HepG2 (cell line): ENCODE measurements around the gene HCK. TPM values are rescaled to one million over a fixed set of nuclear protein-coding genes. Genes with fewer than 3 reads are reported as not detected.

ENCODE experiments used
- BCL3 ChIP-seq: sonication (generic); formaldehyde crosslinking; IDR thresholded peaks from 2 replicates; pipeline ENCODE4 v1.5.1; 2020; ENCODE audit warnings: mild to moderate bottlenecking, missing genetic modification reagents, moderate library complexity
- FOXC1 ChIP-seq: sonication (generic); formaldehyde crosslinking; IDR thresholded peaks from 2 replicates; pipeline ENCODE4 v1.8.0; 2022; ENCODE audit warnings: mild to moderate bottlenecking, missing genetic modification reagents, borderline replicate concordance
- HHEX ChIP-seq: IDR thresholded peaks from 2 replicates; pipeline ENCODE4 v1.6.1; 2016; ENCODE audit warnings: control low read depth
- MXD4 ChIP-seq: IDR thresholded peaks from 2 replicates; pipeline ENCODE4 v1.6.1; 2016; ENCODE audit warnings: mild to moderate bottlenecking, missing biosample characterization, missing genetic modification reagents
- NFIB ChIP-seq: sonication (generic); formaldehyde crosslinking; IDR thresholded peaks from 2 replicates; pipeline ENCODE4 v1.9.0; 2021; ENCODE audit warnings: missing genetic modification reagents, mild to moderate bottlenecking, borderline replicate concordance
- NFYB ChIP-seq: sonication (generic); formaldehyde crosslinking; IDR thresholded peaks from 2 replicates; pipeline ENCODE4 v1.4.0; 2020; ENCODE audit warnings: missing genetic modification reagents
- SSRP1 ChIP-seq: IDR thresholded peaks from 2 replicates; pipeline ENCODE4 v1.6.1; 2016; ENCODE audit warnings: control low read depth
- THAP11 ChIP-seq: IDR thresholded peaks from 2 replicates; pipeline ENCODE4 v1.6.1; 2016; ENCODE audit warnings: missing biosample characterization, missing genetic modification reagents
- ZNF431 ChIP-seq: sonication (generic); formaldehyde crosslinking; IDR thresholded peaks from 2 replicates; pipeline ENCODE4 v1.9.0; 2022; ENCODE audit warnings: missing genetic modification reagents, low read depth, mild to moderate bottlenecking, borderline replicate concordance
- ZNF530 ChIP-seq: sonication (generic); formaldehyde crosslinking; IDR thresholded peaks from 2 replicates; pipeline ENCODE4 v1.5.0; 2020; ENCODE audit warnings: low read depth, mild to moderate bottlenecking, missing genetic modification reagents
- ZNF546 ChIP-seq: sonication (generic); formaldehyde crosslinking; conservative IDR thresholded peaks from 2 replicates; pipeline ENCODE4 v1.8.1; 2023; ENCODE audit warnings: mild to moderate bottlenecking, missing genetic modification reagents
- ZNF652 ChIP-seq: IDR thresholded peaks from 2 replicates; pipeline ENCODE4 v1.6.1; 2016; ENCODE audit warnings: low read depth, borderline replicate concordance
- ZNF841 ChIP-seq: sonication (generic); formaldehyde crosslinking; IDR thresholded peaks from 2 replicates; pipeline ENCODE4 v1.8.1; 2023; ENCODE audit warnings: missing genetic modification reagents, borderline replicate concordance
- ZSCAN25 ChIP-seq: sonication (generic); formaldehyde crosslinking; IDR thresholded peaks from 2 replicates; pipeline ENCODE4 v1.8.0; 2022; ENCODE audit warnings: mild to moderate bottlenecking, missing genetic modification reagents
- ZZZ3 ChIP-seq: sonication (generic); formaldehyde crosslinking; IDR thresholded peaks from 2 replicates; pipeline ENCODE4 v1.4.0; 2020; ENCODE audit warnings: missing genetic modification reagents, mild to moderate bottlenecking, borderline replicate concordance
- polyA plus RNA-seq, 8 experiments: library from polyadenylated mRNA; depleted of rRNA in 3 of 8; stranded (reverse) in 7 of 8; unstranded in 1 of 8; fragments of >200 nt; fragmentation: Illumina TruSeq in 4 of 8; extraction: Trizol in 4 of 8; gene quantifications; 2 replicates each; pipeline versions ENCODE4 v1.2.1 to v1.2.3, GENCODE V29; 2011 to 2016; ENCODE audit warnings: low read depth in 4 of 8, missing spikeins in 1 of 8, mixed read lengths in 1 of 8; ENCODE audit not compliant: insufficient read depth in 1 of 8
- total RNA-seq, 5 experiments: library from RNA; depleted of rRNA; stranded (reverse); fragments of >200 nt; fragmentation: Illumina TruSeq; extraction: Trizol; gene quantifications; 2 replicates each; pipeline ENCODE4 v1.2.3, GENCODE V29; 2016; ENCODE audit warnings: low read depth in 1 of 5
- TF ChIP-seq, protein P1 (sequence below): sonication (generic); formaldehyde crosslinking; IDR thresholded peaks from 2 replicates; pipeline ENCODE4 v1.9.0; 2021; ENCODE audit warnings: missing genetic modification reagents, borderline replicate concordance
- TF ChIP-seq, protein P2 (sequence below), 2 experiments: sonication (generic) in 1 of 2; formaldehyde crosslinking in 1 of 2; IDR thresholded peaks; 2 replicates each; pipeline versions ENCODE4 v1.6.1 to v1.9.0; 2014 to 2022; ENCODE audit warnings: antibody characterized with exemption in 1 of 2, borderline replicate concordance in 1 of 2, inconsistent platforms in 1 of 2, low read depth in 1 of 2, missing genetic modification reagents in 1 of 2
- TF ChIP-seq, protein P3 (sequence below): sonication (generic); formaldehyde crosslinking; IDR thresholded peaks from 2 replicates; pipeline ENCODE4 v1.8.0; 2023; ENCODE audit warnings: mild to moderate bottlenecking, missing genetic modification reagents

Gene HCK
- total and polyA plus RNA-seq, 2 of the 13 experiments (the other 11 are each of a cell fraction or from before 2014, with no cell fraction given), result 0.04 TPM; not detected in 1

- TF ChIP-seq, protein P1, sequence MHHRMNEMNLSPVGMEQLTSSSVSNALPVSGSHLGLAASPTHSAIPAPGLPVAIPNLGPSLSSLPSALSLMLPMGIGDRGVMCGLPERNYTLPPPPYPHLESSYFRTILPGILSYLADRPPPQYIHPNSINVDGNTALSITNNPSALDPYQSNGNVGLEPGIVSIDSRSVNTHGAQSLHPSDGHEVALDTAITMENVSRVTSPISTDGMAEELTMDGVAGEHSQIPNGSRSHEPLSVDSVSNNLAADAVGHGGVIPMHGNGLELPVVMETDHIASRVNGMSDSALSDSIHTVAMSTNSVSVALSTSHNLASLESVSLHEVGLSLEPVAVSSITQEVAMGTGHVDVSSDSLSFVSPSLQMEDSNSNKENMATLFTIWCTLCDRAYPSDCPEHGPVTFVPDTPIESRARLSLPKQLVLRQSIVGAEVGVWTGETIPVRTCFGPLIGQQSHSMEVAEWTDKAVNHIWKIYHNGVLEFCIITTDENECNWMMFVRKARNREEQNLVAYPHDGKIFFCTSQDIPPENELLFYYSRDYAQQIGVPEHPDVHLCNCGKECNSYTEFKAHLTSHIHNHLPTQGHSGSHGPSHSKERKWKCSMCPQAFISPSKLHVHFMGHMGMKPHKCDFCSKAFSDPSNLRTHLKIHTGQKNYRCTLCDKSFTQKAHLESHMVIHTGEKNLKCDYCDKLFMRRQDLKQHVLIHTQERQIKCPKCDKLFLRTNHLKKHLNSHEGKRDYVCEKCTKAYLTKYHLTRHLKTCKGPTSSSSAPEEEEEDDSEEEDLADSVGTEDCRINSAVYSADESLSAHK (CRISPR knock-in tag), result no peak
- TF ChIP-seq, protein P2, sequence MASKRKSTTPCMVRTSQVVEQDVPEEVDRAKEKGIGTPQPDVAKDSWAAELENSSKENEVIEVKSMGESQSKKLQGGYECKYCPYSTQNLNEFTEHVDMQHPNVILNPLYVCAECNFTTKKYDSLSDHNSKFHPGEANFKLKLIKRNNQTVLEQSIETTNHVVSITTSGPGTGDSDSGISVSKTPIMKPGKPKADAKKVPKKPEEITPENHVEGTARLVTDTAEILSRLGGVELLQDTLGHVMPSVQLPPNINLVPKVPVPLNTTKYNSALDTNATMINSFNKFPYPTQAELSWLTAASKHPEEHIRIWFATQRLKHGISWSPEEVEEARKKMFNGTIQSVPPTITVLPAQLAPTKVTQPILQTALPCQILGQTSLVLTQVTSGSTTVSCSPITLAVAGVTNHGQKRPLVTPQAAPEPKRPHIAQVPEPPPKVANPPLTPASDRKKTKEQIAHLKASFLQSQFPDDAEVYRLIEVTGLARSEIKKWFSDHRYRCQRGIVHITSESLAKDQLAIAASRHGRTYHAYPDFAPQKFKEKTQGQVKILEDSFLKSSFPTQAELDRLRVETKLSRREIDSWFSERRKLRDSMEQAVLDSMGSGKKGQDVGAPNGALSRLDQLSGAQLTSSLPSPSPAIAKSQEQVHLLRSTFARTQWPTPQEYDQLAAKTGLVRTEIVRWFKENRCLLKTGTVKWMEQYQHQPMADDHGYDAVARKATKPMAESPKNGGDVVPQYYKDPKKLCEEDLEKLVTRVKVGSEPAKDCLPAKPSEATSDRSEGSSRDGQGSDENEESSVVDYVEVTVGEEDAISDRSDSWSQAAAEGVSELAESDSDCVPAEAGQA (IDR thresholded peaks at IDR 0.05; ENCODE audit: low read depth), result no peak; the same call in 1 of the 2 replicates
- TF ChIP-seq, protein P2 (CRISPR knock-in tag; IDR thresholded peaks at IDR 0.05; ENCODE audit: borderline replicate concordance), result no peak
- peak; percentile 50 for TF ChIP-seq MXD4 (CRISPR knock-in tag)
- no peak for TF ChIP-seq NFYB (CRISPR knock-in tag)
- TF ChIP-seq, protein P3, sequence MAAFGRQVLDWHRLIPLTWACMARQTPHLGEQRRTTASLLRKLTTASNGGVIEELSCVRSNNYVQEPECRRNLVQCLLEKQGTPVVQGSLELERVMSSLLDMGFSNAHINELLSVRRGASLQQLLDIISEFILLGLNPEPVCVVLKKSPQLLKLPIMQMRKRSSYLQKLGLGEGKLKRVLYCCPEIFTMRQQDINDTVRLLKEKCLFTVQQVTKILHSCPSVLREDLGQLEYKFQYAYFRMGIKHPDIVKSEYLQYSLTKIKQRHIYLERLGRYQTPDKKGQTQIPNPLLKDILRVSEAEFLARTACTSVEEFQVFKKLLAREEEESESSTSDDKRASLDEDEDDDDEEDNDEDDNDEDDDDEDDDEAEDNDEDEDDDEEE (CRISPR knock-in tag), result no peak
- TF ChIP-seq THAP11 (CRISPR knock-in tag), result peak; percentile 52; the same call in 1 of the 2 replicates
- TF ChIP-seq ZZZ3, result no peak
- peak; percentile 81; the same call in 1 of the 2 replicates for TF ChIP-seq FOXC1 (CRISPR knock-in tag)
- no peak for TF ChIP-seq NFIB (CRISPR knock-in tag)
- TF ChIP-seq ZNF530 (CRISPR knock-in tag), result no peak
- TF ChIP-seq ZNF841, result no peak
- TF ChIP-seq ZNF431 (CRISPR knock-in tag), result no peak
- TF ChIP-seq BCL3 (CRISPR knock-in tag), result no peak
- no peak for TF ChIP-seq SSRP1 (CRISPR knock-in tag)
- TF ChIP-seq ZNF652, result no peak
- TF ChIP-seq HHEX (CRISPR knock-in tag), result no peak
- no peak for TF ChIP-seq ZSCAN25 (CRISPR knock-in tag)
- TF ChIP-seq ZNF546 (CRISPR knock-in tag), result 0 out of 2 replicates have a peak, but pooled peaks have one; percentile 42
Measured at GRCh38 chr20:32031007-32031958, 20.8 kb upstream of the HCK start (continued).
